HUES6 (cell line): ENCODE data around the gene NPSR1.
"Not testable (repeated sequence)": the region's sequence is repeated elsewhere in the genome, so short reads cannot be mapped to it uniquely, and the experiment has no call there.

Experiments
- H3K27ac ChIP-seq: 2 replicates; pipeline ENCODE4 v1.7.0; 2013; ENCODE audit warnings: low read depth, mild to moderate bottlenecking, low read length, inconsistent platforms
- H3K27me3 ChIP-seq: 2 replicates; pipeline ENCODE4 v1.6.1; 2013; ENCODE audit warnings: low read length; ENCODE audit not compliant: control insufficient read depth, insufficient read depth
- H3K36me3 ChIP-seq: 2 replicates; pipeline ENCODE4 v1.6.1; 2013; ENCODE audit warnings: low read length; ENCODE audit not compliant: control insufficient read depth, insufficient read depth
- H3K4me1 ChIP-seq: 2 replicates; pipeline ENCODE4 v1.6.1; 2013; ENCODE audit warnings: low read length; ENCODE audit not compliant: control insufficient read depth, insufficient read depth
- H3K4me3 ChIP-seq: 2 replicates; pipeline ENCODE4 v1.5.1; 2013; ENCODE audit warnings: low read depth, low read length
- H3K9ac ChIP-seq: one replicate; pipeline ENCODE4 v1.6.1; 2013; ENCODE audit warnings: mild to moderate bottlenecking, low read length
- H3K9me3 ChIP-seq: 2 replicates; pipeline ENCODE4 v1.6.1; 2013; ENCODE audit warnings: low read depth, low read length; ENCODE audit not compliant: control insufficient read depth, insufficient read depth

The NPSR1 gene

GRCh38 chr7:34874329-34874728 is 216.3 kb downstream of the NPSR1 start:
- H3K27me3 ChIP-seq, H3K27ac ChIP-seq, H3K4me3 ChIP-seq, H3K36me3 ChIP-seq, H3K4me1 ChIP-seq, H3K9ac ChIP-seq, H3K9me3 ChIP-seq: not testable (repeated sequence)

DNA sequence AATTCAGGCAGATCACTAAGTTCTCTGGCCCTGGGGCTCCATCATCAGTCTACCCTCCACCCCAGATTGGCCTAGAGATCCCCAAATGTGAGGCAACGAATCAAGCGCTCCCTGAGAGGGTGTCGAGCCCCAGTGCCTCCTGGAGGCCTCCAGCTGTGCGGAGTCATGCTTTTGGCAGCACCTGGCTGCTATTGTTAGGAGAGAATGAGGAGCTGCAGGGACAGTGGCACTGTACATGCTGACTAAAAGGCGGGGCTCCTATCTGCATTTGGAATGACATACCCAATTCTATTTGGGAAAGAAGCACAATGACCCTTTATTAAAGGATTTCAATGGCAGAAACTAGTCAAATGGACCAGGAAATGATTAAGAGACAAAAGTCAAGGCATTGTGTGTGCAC is 217.5 kb downstream of the NPSR1 start:
- H3K36me3 ChIP-seq, result no peaks in the 10 kb centered on the region
- H3K9ac ChIP-seq, result no peak overlapping the region
- H3K4me3 ChIP-seq, result no peak overlapping the region
- H3K9me3 ChIP-seq, result peaks cover 5% of the 10 kb centered on the region; the same call in 1 of the 2 replicates
- H3K27me3 ChIP-seq, result no peaks in the 10 kb centered on the region
- H3K4me1 ChIP-seq, result peaks cover 10% of the 10 kb centered on the region; the same call in 1 of the 2 replicates
- no peak overlapping the region for H3K27ac ChIP-seq

- H3K4me3 ChIP-seq, H3K27ac ChIP-seq, H3K9ac ChIP-seq, H3K27me3 ChIP-seq, H3K36me3 ChIP-seq: not testable (repeated sequence)
- H3K9me3 ChIP-seq, result peaks cover 20% of the 10 kb centered on the region
- H3K4me1 ChIP-seq, result peaks cover 10% of the 10 kb centered on the region; the same call in 1 of the 2 replicates
Observed at GRCh38 chr7:34878944-34879735, 221.1 kb downstream of the NPSR1 start.

GRCh38 chr7:34879871-34880270 is 221.9 kb downstream of the NPSR1 start:
- H3K27me3 ChIP-seq, result no peaks in the 10 kb centered on the region
- H3K4me3 ChIP-seq, result no peak overlapping the region
- no peak overlapping the region for H3K9ac ChIP-seq
- H3K36me3 ChIP-seq, result no peaks in the 10 kb centered on the region
- H3K9me3 ChIP-seq, result peaks cover 24% of the 10 kb centered on the region
- H3K4me1 ChIP-seq, result peaks cover 10% of the 10 kb centered on the region; the same call in 1 of the 2 replicates
- H3K27ac ChIP-seq, result no peak overlapping the region

GRCh38 chr7:34883855-34884254 is 225.8 kb downstream of the NPSR1 start:
- H3K27ac ChIP-seq, H3K4me3 ChIP-seq, H3K27me3 ChIP-seq, H3K9ac ChIP-seq, H3K36me3 ChIP-seq: not testable (repeated sequence)
- peaks cover 30% of the 10 kb centered on the region for H3K9me3 ChIP-seq
- H3K4me1 ChIP-seq, result peaks cover 10% of the 10 kb centered on the region; the same call in 1 of the 2 replicates

DNA sequence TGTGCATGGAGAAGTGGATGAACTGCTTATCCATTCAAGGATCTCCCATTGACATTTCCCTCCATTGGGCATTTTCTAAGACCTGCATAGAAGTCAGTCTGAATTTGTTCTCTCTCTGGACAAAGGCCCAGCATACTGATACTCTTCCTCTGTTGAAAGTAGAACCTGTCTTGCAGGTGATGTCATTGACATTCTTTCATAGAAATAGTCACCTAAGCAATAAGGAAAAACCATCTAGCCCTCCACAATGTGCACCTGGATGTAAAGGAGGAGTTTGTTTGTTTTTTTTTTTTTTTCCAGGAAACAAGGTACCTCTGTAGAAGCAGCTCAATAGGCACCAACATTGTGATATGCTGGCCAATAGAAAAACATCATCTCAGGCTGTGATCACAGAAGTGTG is 228.8 kb downstream of the NPSR1 start:
- Histone ChIP-seq H3K4me3 (no peak overlapping the region), H3K27ac (no peak overlapping the region), H3K36me3 (no peaks in the 10 kb centered on the region), H3K27me3 (no peaks in the 10 kb centered on the region), H3K9ac (no peak overlapping the region), H3K9me3 (peaks cover 28% of the 10 kb centered on the region), H3K4me1 (no peaks in the 10 kb centered on the region)

- Histone ChIP-seq H3K4me3 (no peak overlapping the region), H3K9ac (no peak overlapping the region), H3K9me3 (peaks cover 18% of the 10 kb centered on the region), H3K36me3 (no peaks in the 10 kb centered on the region), H3K27me3 (no peaks in the 10 kb centered on the region), H3K27ac (no peak overlapping the region), H3K4me1 (no peaks in the 10 kb centered on the region)
Observed at GRCh38 chr7:34889951-34890350, 231.9 kb downstream of the NPSR1 start.

- Histone ChIP-seq H3K9me3 (peaks cover 36% of the 10 kb centered on the region), H3K27ac (no peak overlapping the region), H3K36me3 (no peaks in the 10 kb centered on the region), H3K9ac (no peak overlapping the region), H3K4me3 (no peak overlapping the region), H3K4me1 (no peaks in the 10 kb centered on the region), H3K27me3 (no peaks in the 10 kb centered on the region)
Observed at GRCh38 chr7:34895202-34895601, 237.2 kb downstream of the NPSR1 start.
